ENCODE results near the gene NPM1.

The NPM1 gene

DNA sequence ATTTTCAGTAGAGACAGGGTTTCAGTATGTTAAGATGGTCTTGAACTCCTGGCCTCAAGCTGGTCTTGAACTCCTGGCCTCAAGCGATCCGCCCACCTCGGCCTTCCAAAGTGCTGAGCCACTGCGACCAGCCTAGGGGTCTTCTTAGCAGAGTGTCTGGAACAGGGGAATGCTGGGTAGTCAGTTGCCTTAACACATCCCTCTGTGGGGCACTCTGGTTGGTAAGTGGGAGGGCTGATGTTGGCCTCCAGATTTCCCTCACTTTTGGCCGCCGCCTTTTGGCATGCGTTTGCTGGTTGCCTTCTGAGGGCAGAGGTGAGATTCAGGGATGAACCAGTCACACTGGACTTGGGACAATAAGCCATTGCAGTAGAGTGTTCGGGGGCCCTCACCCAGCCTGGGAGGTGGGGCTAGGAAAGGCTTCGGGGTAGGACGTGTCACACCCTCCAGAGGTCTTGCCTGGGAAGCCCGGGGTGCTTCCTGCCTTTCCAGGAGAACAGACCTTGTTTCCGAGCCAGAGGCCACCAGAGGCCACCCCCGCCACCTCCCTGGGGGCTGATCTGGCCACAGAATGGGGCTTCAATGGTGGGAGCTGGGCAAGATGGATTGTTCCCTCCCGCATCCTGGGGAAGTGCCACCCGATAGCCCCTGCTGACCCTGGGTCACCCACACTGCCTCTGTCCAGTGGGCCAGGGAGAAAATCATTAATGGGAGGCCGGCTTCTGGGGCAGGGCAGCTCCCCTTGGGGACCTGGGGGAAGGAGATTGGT, 45.1 kb downstream of the NPM1 start:
- H3K4me3 ChIP-seq (ENCODE audit: low read depth, low read length), result no peak overlapping the region
- DNase-seq (ENCODE audit: low read depth), result no peak
- TF ChIP-seq, protein P1, sequence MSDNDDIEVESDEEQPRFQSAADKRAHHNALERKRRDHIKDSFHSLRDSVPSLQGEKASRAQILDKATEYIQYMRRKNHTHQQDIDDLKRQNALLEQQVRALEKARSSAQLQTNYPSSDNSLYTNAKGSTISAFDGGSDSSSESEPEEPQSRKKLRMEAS (IDR thresholded peaks at IDR 0.05; ENCODE audit: low read depth, low read length), result no peak
- TF ChIP-seq, protein P2, sequence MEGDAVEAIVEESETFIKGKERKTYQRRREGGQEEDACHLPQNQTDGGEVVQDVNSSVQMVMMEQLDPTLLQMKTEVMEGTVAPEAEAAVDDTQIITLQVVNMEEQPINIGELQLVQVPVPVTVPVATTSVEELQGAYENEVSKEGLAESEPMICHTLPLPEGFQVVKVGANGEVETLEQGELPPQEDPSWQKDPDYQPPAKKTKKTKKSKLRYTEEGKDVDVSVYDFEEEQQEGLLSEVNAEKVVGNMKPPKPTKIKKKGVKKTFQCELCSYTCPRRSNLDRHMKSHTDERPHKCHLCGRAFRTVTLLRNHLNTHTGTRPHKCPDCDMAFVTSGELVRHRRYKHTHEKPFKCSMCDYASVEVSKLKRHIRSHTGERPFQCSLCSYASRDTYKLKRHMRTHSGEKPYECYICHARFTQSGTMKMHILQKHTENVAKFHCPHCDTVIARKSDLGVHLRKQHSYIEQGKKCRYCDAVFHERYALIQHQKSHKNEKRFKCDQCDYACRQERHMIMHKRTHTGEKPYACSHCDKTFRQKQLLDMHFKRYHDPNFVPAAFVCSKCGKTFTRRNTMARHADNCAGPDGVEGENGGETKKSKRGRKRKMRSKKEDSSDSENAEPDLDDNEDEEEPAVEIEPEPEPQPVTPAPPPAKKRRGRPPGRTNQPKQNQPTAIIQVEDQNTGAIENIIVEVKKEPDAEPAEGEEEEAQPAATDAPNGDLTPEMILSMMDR (IDR thresholded peaks at IDR 0.05; ENCODE audit: low read depth, low read length), result no peak
- no peak for TF ChIP-seq POLR2A (IDR thresholded peaks at IDR 0.05; ENCODE audit: extremely low read depth, insufficient read length)
- TF ChIP-seq MYC (IDR thresholded peaks at IDR 0.05; ENCODE audit: low read depth, low read length), result no peak

- TF ChIP-seq POLR2A (IDR thresholded peaks at IDR 0.05; ENCODE audit: extremely low read depth, insufficient read length) (no peak), MYC (IDR thresholded peaks at IDR 0.05; ENCODE audit: low read depth, low read length) (no peak)
- TF ChIP-seq, protein P2 (IDR thresholded peaks at IDR 0.05; ENCODE audit: low read depth, low read length), result no peak
- TF ChIP-seq, protein P1 (IDR thresholded peaks at IDR 0.05; ENCODE audit: low read depth, low read length), result no peak
- H3K4me3 ChIP-seq (ENCODE audit: low read depth, low read length), result no peak overlapping the region
- DNase-seq (ENCODE audit: low read depth), result no peak
Measured at GRCh38 chr5:171433352-171433698, 45.7 kb downstream of the NPM1 start.

- TF ChIP-seq, protein P1 (IDR thresholded peaks at IDR 0.05; ENCODE audit: low read depth, low read length), result no peak
- TF ChIP-seq, protein P2 (IDR thresholded peaks at IDR 0.05; ENCODE audit: low read depth, low read length), result no peak
- no peak for TF ChIP-seq POLR2A (IDR thresholded peaks at IDR 0.05; ENCODE audit: extremely low read depth, insufficient read length)
- no peak for TF ChIP-seq MYC (IDR thresholded peaks at IDR 0.05; ENCODE audit: low read depth, low read length)
- no peak for DNase-seq (ENCODE audit: low read depth)
- H3K4me3 ChIP-seq (ENCODE audit: low read depth, low read length), result no peak overlapping the region
Measured at GRCh38 chr5:171433982-171434676, 46.5 kb downstream of the NPM1 start.

DNA sequence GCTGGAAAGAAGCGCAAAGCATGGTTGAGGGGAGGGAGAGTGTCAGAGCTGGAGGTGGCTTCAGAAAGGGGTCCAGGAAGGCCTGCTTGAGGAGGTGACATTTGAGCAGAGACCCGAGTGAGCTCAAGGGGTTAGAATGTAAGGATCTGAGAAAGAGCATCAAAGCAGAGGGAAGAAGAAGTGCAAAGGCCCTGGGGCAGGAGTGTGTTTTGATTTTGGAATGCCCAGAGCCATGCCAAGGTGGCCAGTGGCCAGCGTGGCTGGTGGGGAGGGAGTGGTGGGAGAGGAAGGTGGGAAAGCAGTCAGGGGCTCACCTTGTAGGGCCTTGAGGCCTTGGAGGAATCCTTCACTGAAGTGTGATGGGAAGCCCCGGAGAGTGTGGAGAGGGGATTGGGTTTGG, 47.2 kb downstream of the NPM1 start:
- DNase-seq (ENCODE audit: low read depth), result no peak
- no peak overlapping the region for H3K4me3 ChIP-seq (ENCODE audit: low read depth, low read length)
- TF ChIP-seq MYC (IDR thresholded peaks at IDR 0.05; ENCODE audit: low read depth, low read length) (no peak), POLR2A (IDR thresholded peaks at IDR 0.05; ENCODE audit: extremely low read depth, insufficient read length) (no peak)
- TF ChIP-seq, protein P2 (IDR thresholded peaks at IDR 0.05; ENCODE audit: low read depth, low read length), result no peak
- TF ChIP-seq, protein P1 (IDR thresholded peaks at IDR 0.05; ENCODE audit: low read depth, low read length), result no peak

DNA sequence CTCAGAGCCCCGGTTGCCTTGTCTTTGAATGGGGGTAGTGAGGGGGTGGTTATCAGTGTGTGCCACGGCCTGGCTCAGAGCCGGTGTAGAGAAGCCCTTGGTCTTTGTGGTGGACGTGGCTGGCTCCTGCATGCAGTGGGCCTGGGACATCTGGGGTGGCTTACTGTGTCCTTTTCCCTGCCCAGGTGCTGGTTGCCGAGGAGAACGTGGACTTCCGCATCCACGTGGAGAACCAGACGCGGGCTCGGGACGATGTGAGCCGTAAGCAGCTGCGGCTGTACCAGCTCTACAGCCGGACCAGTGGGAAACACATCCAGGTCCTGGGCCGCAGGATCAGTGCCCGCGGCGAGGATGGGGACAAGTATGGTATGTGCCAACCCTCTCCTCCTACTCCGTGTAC, 48.3 kb downstream of the NPM1 start:
- no peak for DNase-seq (ENCODE audit: low read depth)
- TF ChIP-seq, protein P2 (IDR thresholded peaks at IDR 0.05; ENCODE audit: low read depth, low read length), result no peak
- TF ChIP-seq POLR2A (IDR thresholded peaks at IDR 0.05; ENCODE audit: extremely low read depth, insufficient read length), result no peak
- TF ChIP-seq, protein P1 (IDR thresholded peaks at IDR 0.05; ENCODE audit: low read depth, low read length), result no peak
- no peak for TF ChIP-seq MYC (IDR thresholded peaks at IDR 0.05; ENCODE audit: low read depth, low read length)
- H3K4me3 ChIP-seq (ENCODE audit: low read depth, low read length), result no peak overlapping the region
